ENCODE measurements around the gene EIF4E. TPM values are rescaled to one million over a fixed set of nuclear protein-coding genes. Genes with fewer than 3 reads are reported as not detected.
A peak's percentile ranks its signal among the peaks of the same experiment; 100 is the strongest.
"Not testable (repeated sequence)": the region's sequence is repeated elsewhere in the genome, so short reads cannot be mapped to it uniquely, and the experiment has no call there.

The EIF4E gene
- total RNA-seq, 2 donors from 2014 or later = 75.0 to 125 TPM

DNA sequence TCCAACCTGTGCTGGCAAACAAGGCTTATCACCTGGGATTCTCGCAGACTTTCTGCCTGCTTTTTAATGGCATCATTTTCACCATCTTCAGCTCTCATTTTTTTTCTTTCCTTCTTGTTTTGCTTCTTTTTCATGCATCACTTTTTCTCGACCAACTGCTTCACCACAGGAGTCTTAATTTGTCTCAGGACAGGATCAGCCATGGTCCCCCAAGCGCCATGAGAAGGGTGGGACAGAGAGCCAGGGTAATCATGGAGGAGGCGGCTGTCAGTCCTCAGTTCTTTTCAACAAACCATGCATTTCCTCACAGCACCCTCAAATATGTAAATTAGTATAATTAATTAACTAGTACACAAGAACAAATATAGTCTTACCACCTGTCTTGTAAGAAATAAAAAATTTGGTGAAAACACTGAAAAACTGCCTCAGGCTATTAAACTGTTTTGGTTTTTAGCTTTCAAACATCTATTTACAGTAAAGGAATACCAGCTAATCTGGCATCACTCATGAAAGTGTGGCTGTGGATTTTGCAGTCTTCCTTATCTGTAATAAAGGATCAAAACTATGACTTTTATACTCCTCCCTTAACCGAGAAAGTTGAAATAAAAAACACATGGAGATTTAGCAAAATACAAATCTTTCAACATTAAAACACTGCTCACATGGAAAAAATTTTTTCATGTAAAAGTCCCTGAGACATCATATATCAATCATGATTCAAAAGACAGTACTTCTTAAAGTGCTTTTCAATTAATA is 19.1 kb downstream of the EIF4E start:
- H3K27me3 Mint-ChIP-seq = no peaks in the 10 kb centered on the region
- H3K9me3 Mint-ChIP-seq = no peaks in the 10 kb centered on the region
- H3K36me3 Mint-ChIP-seq (ENCODE audit: low read depth) = peaks cover 36% of the 10 kb centered on the region
- peaks cover 36% of the 10 kb centered on the region for H3K4me1 Mint-ChIP-seq
- H3K27ac Mint-ChIP-seq = no peak overlapping the region
- no peak overlapping the region for H3K4me3 Mint-ChIP-seq
- no peak for ATAC-seq (replicated peaks)

DNA sequence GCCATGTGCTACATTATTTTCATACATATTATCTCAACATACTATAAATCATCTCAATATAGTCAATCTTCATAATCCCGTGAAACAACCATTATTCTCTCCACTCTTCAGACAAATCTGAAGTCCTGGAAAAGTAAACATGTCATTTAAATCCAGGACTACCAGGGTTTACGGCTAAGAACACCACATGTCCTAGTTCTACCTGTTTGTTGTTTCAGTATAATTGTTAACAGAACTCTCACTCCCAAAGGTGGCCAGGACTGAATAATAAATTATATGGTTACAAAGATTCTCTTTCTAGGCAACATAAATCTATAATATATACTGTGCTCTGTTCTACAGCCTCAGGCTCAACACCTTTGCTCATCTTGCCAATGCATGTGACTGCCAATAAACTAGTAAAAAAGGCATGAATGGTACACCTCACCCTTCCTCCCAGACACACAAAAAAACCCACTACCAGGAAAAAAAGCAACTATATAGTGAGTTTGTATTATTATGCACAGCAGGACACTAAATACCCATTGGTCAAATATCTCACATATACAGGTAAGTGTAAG is 20.1 kb downstream of the EIF4E start:
- H3K36me3 Mint-ChIP-seq (ENCODE audit: low read depth) = peaks cover 36% of the 10 kb centered on the region
- H3K9me3 Mint-ChIP-seq = no peaks in the 10 kb centered on the region
- ATAC-seq (replicated peaks) = no peak
- H3K4me1 Mint-ChIP-seq = peaks cover 30% of the 10 kb centered on the region
- H3K27me3 Mint-ChIP-seq = no peaks in the 10 kb centered on the region
- H3K27ac Mint-ChIP-seq = no peak overlapping the region
- no peak overlapping the region for H3K4me3 Mint-ChIP-seq

DNA sequence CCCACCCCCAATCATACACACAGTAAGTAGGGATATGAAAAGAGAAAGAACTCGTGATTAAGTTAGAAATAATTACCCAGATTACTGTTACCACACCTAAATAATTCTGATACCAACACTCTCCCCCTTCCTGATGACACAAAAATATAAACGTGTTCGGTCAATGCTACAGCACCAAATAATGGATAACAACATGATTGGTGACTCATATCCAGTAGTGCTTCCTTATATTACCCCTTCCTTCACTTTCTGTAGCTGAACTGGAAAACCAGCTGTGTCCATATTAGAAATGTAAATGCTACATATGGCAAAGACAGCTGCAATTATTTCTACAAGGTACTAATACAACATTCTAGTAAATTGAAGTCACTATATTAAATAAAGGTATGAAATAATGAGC is 20.8 kb downstream of the EIF4E start:
- Mint-ChIP-seq H3K27ac (no peak overlapping the region), H3K27me3 (no peaks in the 10 kb centered on the region), H3K36me3 (ENCODE audit: low read depth) (peaks cover 37% of the 10 kb centered on the region), H3K4me3 (no peak overlapping the region), H3K9me3 (no peaks in the 10 kb centered on the region), H3K4me1 (peaks cover 31% of the 10 kb centered on the region)
- no peak for ATAC-seq (replicated peaks)

DNA sequence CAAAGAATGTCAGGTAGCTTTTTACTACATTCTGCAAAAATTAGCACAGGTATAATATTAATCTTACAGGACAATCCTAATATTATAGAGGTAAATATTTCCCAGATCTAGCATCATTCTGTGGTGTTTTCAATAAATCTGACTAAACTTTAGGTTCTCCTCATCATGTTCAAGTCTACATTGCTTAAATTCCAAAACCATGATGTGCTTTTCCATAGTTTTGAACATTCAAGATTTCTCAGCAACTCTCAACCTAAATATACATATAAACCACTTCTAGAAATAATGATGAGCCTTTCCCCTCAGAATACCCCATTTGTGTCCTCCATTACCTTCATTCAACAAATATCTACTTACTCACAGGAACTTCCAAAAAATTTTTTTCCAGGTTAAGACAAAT is 23.1 kb downstream of the EIF4E start:
- H3K4me1 Mint-ChIP-seq = peaks cover 36% of the 10 kb centered on the region
- H3K9me3 Mint-ChIP-seq = no peaks in the 10 kb centered on the region
- H3K27ac Mint-ChIP-seq = peak overlapping the region; percentile 50
- no peak for ATAC-seq (replicated peaks)
- peaks cover 53% of the 10 kb centered on the region for H3K36me3 Mint-ChIP-seq (ENCODE audit: low read depth)
- H3K4me3 Mint-ChIP-seq = no peak overlapping the region
- H3K27me3 Mint-ChIP-seq = no peaks in the 10 kb centered on the region

DNA sequence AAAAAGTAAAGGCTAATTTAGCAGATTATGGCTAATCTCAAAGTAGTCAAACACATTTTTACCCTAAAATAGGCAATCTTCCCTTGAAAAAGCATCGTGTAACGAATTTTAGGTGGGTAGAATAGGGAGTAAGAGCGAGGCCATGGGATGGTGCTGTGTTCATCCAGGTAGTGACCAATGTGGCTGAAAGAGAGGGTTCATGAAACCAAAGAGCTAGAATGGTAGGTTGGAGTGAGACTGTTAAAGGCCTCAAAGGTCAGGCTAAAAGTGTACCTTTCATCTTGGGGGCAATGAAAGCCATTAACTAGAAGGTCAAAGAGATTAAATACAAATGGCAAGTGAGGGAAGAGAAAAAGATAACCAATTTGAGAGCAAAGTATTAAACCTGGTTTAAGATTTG is 23.6 kb downstream of the EIF4E start:
- Mint-ChIP-seq H3K27me3 (no peaks in the 10 kb centered on the region), H3K4me3 (no peak overlapping the region), H3K36me3 (ENCODE audit: low read depth) (peaks cover 58% of the 10 kb centered on the region), H3K4me1 (peaks cover 36% of the 10 kb centered on the region), H3K9me3 (no peaks in the 10 kb centered on the region), H3K27ac (peak overlapping the region; percentile 18)
- ATAC-seq (replicated peaks) = no peak

DNA sequence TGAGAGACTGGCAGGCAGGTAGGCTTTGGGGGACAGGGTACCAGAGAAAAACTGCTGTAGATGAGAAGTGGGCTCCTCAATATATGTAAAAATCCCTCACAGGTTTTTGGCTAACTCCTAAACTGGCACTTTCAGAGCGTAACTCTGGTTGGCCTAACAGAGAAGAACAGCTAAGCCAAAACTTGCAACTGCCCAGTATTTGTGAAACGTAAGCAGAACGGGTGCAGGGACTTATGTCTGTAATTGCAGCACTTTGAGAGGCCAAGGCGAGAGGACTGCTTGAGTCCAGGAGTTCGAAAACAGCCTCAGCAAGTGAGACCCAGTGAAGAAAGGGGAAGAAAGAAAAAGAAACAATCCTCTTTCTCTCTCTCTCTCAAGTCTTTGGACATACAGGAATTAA is 25.0 kb downstream of the EIF4E start:
- Mint-ChIP-seq H3K4me3 (no peak overlapping the region), H3K4me1 (peaks cover 30% of the 10 kb centered on the region), H3K9me3 (no peaks in the 10 kb centered on the region), H3K27ac (no peak overlapping the region), H3K27me3 (no peaks in the 10 kb centered on the region), H3K36me3 (ENCODE audit: low read depth) (peaks cover 58% of the 10 kb centered on the region)
- ATAC-seq (replicated peaks) = no peak

DNA sequence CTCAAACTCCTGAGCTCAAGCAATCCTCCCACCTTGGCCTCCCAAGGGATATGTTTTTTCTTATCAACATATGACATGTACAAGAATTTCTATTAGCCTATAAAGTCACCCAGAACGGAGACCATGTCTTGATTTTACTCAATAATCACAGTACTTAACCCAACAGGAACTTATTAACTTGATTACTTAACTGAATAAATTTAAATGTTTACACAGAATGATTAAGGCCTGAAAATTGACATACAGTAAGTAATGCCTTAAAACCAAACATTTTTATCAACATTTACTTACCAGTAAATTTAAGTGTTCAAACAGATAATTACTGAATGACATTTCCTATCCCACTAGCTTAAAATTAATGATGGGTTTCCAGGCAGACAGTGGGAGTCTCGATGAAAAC is 25.4 kb downstream of the EIF4E start:
- no peak overlapping the region for H3K27ac Mint-ChIP-seq
- no peak overlapping the region for H3K4me3 Mint-ChIP-seq
- no peak for ATAC-seq (replicated peaks)
- H3K4me1 Mint-ChIP-seq = peaks cover 30% of the 10 kb centered on the region
- peaks cover 58% of the 10 kb centered on the region for H3K36me3 Mint-ChIP-seq (ENCODE audit: low read depth)
- H3K27me3 Mint-ChIP-seq = no peaks in the 10 kb centered on the region
- H3K9me3 Mint-ChIP-seq = no peaks in the 10 kb centered on the region

DNA sequence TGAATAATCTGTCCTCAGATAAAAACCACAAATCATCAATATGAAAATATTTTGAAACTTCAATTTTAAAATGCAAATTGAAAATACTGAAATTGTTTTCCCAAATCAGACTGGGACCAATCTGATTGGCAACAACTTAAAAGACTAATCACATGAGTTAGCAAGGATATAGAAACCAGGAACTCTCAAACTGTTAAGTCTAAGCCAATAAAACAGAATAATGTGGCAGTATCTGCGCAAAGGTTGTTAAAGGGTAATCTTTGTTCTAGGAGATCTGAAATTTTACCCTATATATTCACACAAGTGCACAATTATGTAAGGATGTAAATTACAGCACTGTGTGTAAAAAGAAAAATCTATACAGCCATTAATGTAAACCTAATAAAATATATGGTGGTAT is 29.7 kb downstream of the EIF4E start:
- Mint-ChIP-seq H3K4me3 (no peak overlapping the region), H3K9me3 (no peaks in the 10 kb centered on the region), H3K36me3 (ENCODE audit: low read depth) (peaks cover 88% of the 10 kb centered on the region), H3K27ac (no peak overlapping the region), H3K4me1 (peaks cover 9% of the 10 kb centered on the region), H3K27me3 (no peaks in the 10 kb centered on the region)
- ATAC-seq (replicated peaks) = no peak

DNA sequence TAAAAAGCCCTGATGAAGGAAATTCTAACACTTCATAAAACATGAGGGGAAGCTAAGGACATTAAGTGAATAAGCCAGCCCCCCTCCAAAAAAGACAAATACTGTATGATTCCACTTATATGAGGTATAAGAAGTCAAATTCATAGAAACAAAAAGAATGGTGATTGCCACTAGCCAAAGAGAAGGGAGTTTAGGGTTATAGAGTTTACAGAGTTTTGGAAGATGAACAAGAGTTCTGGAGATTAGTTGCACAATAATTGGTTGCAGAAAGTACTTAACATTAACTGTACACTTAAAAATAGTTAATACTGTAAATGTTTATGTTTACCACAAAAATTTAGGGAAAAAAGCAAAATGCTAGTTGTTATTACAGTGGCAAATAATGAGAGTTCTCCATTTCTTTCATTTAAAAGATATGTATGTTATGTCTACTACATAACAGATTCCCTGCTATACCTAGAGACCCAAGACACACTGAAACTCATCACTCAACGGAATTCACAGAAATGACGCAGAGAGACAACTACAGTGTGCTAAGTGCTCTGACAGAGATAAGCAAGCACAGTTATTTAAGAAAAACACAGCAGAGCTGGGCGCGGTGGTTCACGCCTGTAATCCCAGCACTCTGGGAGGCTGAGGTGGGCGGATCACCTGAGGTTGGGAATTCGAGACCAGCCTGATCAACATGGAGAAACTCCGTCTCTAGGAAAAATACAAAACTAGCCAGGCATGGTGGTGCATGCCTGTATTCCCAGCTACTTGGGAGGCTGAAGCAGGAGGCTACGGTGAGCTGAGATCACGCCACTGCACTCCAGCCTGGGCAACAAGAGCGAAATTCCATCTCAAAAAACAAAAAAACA is 37.2 kb downstream of the EIF4E start:
- Mint-ChIP-seq H3K4me3 (no peak overlapping the region), H3K4me1 (peaks cover 16% of the 10 kb centered on the region), H3K9me3 (no peaks in the 10 kb centered on the region), H3K27me3 (no peaks in the 10 kb centered on the region), H3K27ac (no peak overlapping the region), H3K36me3 (ENCODE audit: low read depth) (peaks cover 100% of the 10 kb centered on the region)
- no peak for ATAC-seq (replicated peaks)

DNA sequence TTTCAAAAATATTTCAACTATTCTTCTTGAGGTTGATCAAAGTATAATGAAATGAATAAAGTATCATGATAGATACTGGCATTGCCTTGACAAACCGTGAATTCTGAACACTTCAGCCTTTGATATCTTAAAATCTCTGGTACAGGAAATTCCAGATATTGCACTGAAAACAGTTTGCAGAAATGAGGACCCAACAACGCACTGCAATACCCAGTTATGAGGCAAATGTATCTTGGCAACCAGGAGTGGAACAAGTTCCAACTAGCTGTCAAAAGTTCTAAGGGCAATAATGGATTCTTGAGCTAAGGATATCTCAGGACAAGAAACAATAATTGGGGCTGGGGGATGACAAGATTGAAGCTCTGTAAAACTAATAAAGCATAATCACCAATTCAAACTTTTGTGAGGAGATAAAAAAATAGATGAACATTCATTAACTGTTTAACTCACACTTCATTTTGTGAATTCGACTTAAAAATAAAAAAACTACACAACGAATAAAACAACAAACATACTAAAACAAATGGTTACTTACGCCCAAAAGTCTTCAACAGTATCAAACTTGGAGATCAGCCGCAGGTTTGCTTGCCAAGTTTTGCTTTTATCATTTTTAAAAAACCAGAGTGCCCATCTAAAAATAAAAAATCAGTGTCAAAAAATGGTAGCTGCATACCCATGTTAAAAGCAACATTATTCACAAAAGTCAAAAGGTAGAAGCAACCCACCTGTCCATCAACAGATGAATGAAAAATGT is 38.1 kb downstream of the EIF4E start:
- Mint-ChIP-seq H3K9me3 (no peaks in the 10 kb centered on the region), H3K4me1 (peaks cover 16% of the 10 kb centered on the region), H3K36me3 (ENCODE audit: low read depth) (peaks cover 100% of the 10 kb centered on the region), H3K4me3 (no peak overlapping the region), H3K27ac (no peak overlapping the region), H3K27me3 (no peaks in the 10 kb centered on the region)
- ATAC-seq (replicated peaks) = no peak

DNA sequence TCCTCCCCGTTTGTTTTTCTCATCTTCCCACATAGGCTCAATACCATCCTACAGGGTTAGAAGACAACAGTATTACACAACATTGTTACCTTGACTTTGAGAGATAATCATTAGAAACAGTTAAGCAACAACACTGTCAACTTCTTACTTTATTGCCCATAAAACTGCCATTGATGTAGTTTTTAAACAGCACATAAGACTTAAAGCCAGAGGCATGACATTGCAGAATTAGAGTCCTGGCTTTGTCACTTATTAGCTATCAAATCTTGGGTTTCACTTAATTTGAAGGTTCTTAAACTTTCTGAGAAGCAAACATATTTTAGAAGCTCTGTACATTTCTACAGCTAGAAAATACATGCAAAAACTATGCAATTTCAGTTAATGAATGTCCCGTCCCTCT is 41.8 kb downstream of the EIF4E start:
- Mint-ChIP-seq H3K4me3 (no peak overlapping the region), H3K9me3 (no peaks in the 10 kb centered on the region), H3K27me3 (no peaks in the 10 kb centered on the region), H3K27ac (no peak overlapping the region), H3K4me1 (peaks cover 8% of the 10 kb centered on the region), H3K36me3 (ENCODE audit: low read depth) (peaks cover 96% of the 10 kb centered on the region)
- ATAC-seq (replicated peaks) = no peak

DNA sequence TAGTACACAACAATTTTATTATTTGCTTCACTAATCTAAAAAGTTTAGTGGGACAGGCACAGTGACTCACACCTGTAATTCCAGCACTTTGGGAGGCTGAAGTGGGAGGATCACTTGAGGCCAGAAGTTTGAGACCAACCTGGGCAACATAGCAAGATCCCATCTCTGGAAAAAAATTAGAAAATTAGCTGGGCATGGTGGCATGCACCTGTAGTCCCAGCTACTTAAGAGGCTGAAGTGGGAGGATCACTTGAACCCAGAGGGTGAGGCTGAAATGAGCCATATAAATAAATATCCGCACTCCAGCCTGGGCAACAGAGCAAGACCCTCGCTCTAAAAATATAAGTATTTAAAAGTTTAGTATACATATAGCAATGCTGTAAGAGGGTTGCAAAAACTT is 42.6 kb downstream of the EIF4E start:
- H3K27me3 Mint-ChIP-seq; H3K27ac Mint-ChIP-seq; ATAC-seq (replicated peaks); H3K9me3 Mint-ChIP-seq; H3K4me3 Mint-ChIP-seq; H3K4me1 Mint-ChIP-seq: not testable (repeated sequence)
- peaks cover 96% of the 10 kb centered on the region for H3K36me3 Mint-ChIP-seq (ENCODE audit: low read depth)

DNA sequence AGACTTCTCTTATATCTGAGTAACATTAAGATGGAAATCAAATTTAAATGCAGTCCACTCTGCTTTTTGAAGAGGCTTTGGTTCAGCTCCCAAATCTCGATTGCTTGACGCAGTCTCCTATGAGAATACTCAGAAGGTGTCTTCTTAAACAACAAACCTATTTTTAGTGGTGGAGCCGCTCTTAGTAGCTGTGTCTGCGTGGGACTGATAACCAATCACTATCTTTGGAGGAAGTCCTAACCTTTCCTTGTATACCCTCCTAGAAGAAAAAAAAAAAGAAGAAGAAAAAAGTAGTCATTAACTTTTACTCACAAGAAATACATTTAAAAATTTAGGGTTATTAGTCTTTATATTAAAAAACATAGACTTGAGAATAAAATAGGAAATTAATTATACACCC is 48.0 kb downstream of the EIF4E start:
- not testable (repeated sequence) for H3K27me3 Mint-ChIP-seq; H3K4me1 Mint-ChIP-seq; ATAC-seq (replicated peaks); H3K9me3 Mint-ChIP-seq; H3K27ac Mint-ChIP-seq; H3K4me3 Mint-ChIP-seq
- peaks cover 89% of the 10 kb centered on the region for H3K36me3 Mint-ChIP-seq (ENCODE audit: low read depth)

DNA sequence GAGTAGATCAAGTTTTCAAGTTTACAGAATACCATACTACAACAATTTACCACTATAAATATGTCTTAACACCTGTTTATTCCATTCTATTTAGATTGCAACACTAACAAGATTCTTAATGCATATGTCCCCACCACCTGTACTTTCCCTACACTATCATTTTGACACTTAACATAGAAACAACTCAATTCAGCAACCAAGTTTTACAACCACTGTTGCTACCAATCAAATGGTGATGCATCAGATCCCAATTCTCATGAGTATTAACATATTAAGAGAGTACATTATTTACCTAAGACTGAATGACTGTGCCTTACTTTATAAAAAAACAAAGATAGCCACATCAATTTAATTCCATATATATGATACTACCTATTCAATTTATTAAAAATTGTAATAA is 49.4 kb downstream of the EIF4E start:
- Mint-ChIP-seq H3K36me3 (ENCODE audit: low read depth) (peaks cover 75% of the 10 kb centered on the region), H3K9me3 (no peaks in the 10 kb centered on the region), H3K4me3 (no peak overlapping the region), H3K4me1 (no peaks in the 10 kb centered on the region), H3K27ac (no peak overlapping the region), H3K27me3 (no peaks in the 10 kb centered on the region)
- peak; percentile 28 for ATAC-seq (replicated peaks)
